SK-N-SH treated with all-trans-retinoic acid at 6 μM for 48 hours (cell line): ENCODE results near the gene CDR2L.
A peak's percentile ranks its signal among the peaks of the same experiment; 100 is the strongest.

ENCODE experiments used
- ARNTL ChIP-seq: fragments of 450-650 bp; formaldehyde crosslinking; IDR thresholded peaks from 2 replicates; pipeline ENCODE4 v1.5.0; 2020; ENCODE audit warnings: low read depth, mild to moderate bottlenecking, moderate library complexity, borderline replicate concordance
- SNAI2 ChIP-seq: fragments of 250-450 bp; sonication (Bioruptor Pico); IDR thresholded peaks from 2 replicates; pipeline ENCODE4 v1.5.0; 2020; ENCODE audit warnings: mild to moderate bottlenecking, moderate library complexity
- ZFP3 ChIP-seq: fragments of 250-450 bp; sonication (Bioruptor Pico); IDR thresholded peaks from 2 replicates; pipeline ENCODE4 v1.5.0; 2020; ENCODE audit warnings: mild to moderate bottlenecking, moderate library complexity
- ZFP30 ChIP-seq: fragments of 450-650 bp; formaldehyde crosslinking; IDR thresholded peaks from 2 replicates; pipeline ENCODE4 v1.5.0; 2022; ENCODE audit warnings: mild to moderate bottlenecking, moderate library complexity

- TF ChIP-seq ARNTL (CRISPR knock-in tag) (no peak), ZFP30 (CRISPR knock-in tag) (no peak; the same call in 1 of the 2 replicates), ZFP3 (peak; percentile 77; the same call in 1 of the 2 replicates), SNAI2 (CRISPR knock-in tag) (no peak)
These were observed 25.1 kb downstream of the CDR2L start, which contains the start of gene MRPL58 for GRCh38 chr17:75012346-75013091.
